Stimulated activated CD8-positive, alpha-beta memory T cell treated with anti-CD3 and anti-CD28 coated beads, Interleukin-12 subunit alpha, Interleukin-12 subunit beta, amount 100 ng/mL, for 24 hours (primary cell): ENCODE results near the gene PRKCQ.

ENCODE experiments used
- DNase-seq: peaks from one replicate; pipeline ENCODE4 v3.0.0-alpha.2; 2020; ENCODE audit errors: extremely low read depth

The PRKCQ gene

DNA sequence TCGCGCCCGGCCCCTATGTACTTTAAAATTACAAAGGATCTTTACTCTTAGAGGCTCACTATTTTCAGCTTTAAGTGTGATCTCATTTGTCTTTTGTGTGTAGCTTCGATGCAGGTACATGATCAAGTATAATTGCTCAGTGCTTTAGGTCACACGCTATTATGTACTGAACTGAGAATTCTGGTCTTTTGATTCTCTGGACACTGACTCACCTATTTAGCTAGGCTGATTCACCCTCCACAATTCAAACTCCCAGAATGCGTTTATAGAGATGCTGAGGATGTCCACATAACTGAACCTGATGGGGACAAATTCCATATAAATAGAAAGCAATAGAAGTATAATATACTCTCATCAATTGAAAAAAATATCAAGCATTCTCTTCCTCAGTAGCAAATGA is 57.8 kb downstream of the PRKCQ start:
- no peak for DNase-seq

DNA sequence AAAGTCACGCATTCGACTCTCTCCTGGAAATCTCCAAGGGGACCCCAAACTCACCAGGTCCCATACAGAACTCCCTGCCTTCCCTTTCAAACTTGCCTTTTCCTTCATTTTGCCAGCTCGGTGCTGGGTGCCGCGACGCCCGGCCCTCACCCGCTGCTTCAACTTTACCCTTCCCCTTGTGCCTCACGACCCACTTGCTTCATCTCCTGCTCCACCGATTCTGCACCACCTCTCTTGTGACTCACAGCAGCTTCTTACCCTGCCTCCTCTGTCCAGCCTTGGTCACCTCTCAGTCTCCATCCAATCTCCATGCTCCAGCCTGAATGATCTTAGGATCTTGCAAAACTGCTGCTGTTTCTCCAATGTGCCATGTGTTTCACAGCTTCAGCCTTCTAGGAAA is 59.9 kb downstream of the PRKCQ start:
- DNase-seq = no peak

DNA sequence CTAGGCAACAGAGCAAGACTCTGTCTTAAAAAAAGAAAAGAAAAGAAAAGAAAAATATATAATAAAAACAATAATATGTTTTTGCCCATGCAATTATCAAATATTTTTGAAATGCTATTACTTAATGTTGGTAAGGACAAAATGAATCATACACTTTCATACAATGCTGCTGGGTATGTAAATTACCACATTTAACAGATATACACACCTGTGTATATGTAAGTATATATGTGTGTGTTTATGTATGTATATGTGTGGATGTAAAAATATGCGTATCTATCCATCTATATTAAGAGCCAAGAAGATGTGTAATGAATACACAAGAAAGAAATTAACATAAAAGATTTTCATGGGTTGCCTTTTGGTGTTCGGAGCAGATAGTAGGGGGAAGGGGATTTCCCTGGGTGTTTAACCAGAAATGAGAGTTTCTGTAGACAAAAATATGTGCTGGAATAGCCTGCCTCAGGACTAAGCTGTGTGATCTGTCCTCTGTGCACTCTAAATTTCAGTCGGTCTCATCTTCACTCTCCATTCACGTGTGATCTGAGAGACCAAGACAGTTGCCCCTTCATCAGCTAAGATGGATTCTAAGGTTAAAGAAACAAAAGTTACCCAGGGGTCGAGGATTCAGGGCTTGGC is 61.2 kb downstream of the PRKCQ start:
- DNase-seq = no peak

DNA sequence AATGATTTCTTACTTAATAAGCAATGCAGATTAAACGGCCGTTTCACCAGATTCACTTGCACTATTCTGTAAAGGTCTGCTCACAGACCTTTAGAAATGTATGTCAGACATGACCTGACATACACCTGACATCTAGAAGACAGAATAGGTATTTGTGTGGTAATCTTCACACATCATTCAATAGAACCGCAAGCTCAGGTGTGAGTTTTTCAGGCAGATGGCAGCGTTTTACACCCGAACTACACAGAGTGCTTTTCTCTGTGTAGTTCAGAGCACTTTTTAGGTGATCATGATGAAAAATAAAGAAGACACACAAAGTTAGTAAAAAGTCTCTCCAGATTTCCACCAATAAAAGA is 63.2 kb downstream of the PRKCQ start:
- no peak for DNase-seq

DNA sequence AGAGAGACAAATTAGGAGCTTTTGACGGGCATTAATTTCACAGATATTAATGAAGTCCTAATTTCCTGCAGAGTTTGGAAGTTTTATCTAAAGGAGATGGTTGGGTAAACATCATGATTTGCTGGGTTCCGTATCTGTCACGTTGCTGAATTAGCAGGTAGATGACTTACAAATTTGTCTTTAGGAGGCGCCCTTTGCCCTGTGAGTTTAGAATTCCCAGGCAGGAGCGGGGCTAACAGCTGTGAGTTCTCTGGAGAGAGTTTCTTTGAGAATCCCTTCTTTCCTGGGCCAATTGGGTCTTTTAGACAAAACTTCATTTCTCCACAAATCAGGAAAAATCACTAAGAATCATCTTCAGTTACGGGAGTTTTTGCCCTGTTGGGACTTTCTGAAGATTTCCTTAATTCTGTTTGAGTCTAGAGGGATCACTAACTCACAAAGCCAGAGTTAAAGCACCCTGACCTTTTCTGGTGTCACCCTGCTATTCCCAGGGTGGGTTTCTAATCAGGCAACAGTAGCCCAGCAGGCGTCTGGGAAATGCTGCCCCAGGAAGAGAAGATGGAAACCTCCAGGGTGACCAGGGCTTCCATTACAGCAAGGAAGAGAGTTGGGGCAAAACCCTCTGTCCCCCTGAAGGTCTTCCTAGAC is 63.7 kb downstream of the PRKCQ start:
- DNase-seq = no peak

DNA sequence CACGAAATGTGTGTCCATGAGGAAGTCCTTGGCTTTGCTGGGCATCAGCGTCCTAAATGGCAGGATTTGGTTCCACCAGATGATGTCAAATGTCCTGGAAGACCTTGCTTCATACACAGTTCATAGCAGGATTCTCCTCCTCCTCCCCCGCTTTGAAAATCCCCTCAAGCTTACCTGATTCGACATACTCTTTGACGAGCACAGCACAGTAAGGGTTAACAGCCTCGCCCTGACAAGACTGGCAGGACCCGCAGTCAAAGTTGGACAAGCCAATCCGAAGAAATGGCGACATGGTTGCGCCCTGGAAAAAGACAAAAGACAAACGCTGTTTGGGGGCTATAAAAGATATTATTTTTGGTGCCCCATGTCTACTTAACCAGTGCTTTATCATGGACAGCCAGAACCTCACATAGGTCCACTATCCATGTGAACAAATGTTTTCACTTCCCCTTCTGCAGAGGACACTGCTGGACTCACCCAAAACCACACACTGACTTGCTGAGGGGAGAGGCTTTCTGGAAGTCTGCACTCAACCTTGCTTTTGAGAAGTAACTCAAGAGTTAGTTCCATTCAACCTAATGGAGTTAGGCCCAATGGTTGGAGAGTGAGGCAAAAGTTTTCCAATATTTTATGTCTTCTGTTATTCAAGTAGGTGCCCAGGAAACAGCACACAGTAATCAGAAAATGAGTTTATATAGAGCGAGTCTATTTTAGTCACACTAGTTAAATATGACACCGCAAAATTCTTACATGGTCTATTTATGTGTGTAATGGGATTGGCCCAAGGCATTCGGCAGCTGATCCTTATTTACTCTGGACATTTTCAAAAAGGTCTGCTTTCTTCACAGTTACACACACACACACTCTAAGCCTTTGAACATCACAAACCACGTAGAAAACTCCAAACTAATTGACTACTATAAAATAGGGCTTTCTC is 65.0 kb downstream of the PRKCQ start:
- no peak for DNase-seq

DNA sequence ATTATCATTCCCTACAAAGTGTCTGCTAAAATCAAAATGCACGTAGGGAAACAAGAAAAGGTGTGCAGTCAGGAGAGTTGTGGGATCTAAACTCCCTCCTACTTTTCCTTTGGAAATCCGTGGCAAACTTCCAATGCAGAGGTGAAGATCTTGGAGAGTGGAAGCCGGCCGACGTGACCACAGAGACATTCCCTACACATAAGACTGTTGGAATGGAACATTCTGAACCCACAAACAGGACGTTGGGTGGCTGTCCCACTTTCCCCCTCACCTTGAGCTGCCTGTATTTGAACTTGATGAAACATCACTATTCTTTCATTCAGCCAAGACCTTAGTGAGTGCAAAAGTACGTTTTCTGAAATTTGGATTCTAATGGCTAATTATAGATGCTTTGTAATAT is 65.9 kb downstream of the PRKCQ start:
- DNase-seq = no peak

DNA sequence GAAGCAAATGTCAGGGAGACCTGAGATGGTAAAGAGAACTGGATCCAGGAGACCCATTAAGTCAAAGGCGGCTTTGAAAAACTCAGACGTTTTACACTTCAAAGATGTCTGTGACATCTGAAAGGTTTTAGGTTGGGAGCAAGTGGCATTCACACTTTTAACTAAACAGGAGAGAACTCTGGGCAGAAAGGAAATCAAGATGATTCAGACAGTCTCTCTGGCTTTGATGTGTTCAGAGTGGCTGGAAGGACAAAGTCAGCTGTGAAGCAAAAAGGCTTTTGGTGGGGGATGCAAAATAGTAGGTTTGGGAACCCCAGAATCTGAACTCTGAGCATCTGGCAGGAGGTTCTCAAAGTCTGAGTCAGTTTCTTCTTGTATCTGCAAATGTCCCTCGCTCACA is 66.6 kb downstream of the PRKCQ start:
- no peak for DNase-seq

DNA sequence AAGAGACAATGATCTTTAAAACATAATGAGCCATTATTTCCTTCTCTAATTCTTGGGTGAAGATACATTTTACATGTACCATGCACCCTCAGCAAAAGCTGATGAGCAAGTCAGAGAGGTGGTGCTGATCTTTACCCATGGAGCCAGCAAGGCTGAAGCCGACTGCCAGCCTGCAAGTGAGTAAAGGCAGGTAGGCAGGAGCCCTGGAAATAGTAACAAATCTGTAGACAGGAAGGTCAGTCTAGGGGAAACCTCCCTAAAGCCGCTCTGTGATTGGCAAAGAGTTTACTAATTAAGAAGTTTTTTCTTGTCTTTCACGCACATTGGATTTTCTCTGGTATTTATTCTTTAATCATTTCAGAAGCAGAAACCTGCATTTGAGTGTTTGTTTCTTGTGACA is 67.9 kb downstream of the PRKCQ start:
- no peak for DNase-seq

DNA sequence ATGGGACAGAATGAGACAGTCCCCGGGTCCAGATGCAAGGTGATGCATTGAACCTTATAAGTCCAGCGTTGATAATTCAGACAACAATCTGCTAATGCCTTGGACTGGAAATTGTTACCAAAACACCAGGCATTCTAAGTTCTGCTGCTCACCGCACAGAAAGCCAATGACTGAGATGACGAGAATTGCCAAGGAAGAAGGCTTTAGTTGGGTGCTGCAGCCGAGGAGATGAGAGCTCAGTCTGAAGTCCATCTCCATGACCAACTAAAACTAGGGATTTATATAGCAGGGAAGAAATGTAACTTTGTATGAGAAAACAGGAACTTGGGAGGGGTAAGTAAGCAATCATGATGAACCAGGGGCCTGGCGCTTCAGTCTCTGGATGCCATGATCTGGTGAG is 68.7 kb downstream of the PRKCQ start:
- DNase-seq = no peak

DNA sequence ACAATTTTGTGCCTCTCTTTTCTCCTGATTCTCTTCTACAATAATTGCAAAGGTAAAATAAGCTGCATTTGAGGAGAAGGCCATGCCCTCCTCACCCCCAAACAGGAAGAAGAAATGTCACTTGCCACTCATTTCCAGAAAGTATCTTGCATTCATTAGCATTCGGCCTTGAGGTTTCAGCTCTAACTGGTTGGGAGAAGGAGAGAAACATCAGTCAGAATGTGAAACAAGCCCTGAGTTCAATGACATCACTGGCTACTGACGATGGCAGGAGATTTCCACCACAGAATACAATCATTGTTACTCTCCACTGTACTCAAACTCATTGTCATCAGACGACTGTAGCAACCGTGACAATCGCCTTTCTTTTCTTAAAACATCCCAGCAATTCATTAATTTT is 72.8 kb downstream of the PRKCQ start:
- no peak for DNase-seq

DNA sequence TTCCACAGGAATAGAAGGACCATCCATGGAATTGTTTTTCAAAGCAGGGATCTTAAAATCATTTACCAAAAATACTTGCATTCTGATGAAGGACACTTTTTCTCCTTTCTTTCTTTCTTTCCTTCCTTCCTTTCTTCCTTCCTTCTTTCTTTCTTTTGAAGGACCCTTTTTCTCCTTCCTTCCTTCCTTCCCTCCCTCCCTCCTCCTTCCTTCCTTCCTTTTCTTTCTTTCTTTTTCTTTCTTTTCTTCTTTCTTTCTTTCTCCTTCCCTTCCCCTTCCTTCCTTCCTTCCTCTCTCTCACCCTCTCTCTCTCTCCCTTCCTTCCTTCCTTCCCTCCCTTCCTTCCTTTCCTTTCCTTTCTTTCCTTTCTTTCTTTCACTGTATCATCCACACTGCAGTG is 74.8 kb downstream of the PRKCQ start:
- no peak for DNase-seq

DNA sequence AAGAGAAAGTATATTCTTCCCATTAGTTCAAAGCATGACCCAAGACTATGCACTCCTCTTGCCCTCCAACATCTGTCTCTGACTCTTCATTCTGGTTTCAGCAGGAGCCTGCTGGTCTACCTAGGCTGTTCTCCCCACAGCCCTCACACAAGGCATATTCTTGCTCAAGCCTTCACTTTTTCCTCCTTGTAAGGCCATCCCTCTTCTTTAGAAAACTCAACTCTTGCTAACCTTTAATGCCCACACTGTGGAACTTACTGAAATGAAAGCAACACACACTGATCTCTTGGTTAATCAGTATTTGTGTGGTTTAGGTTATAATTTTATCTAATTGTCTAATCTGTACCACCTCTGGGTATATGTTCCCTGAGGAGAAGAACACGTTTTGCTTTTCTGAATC is 75.8 kb downstream of the PRKCQ start:
- no peak for DNase-seq

DNA sequence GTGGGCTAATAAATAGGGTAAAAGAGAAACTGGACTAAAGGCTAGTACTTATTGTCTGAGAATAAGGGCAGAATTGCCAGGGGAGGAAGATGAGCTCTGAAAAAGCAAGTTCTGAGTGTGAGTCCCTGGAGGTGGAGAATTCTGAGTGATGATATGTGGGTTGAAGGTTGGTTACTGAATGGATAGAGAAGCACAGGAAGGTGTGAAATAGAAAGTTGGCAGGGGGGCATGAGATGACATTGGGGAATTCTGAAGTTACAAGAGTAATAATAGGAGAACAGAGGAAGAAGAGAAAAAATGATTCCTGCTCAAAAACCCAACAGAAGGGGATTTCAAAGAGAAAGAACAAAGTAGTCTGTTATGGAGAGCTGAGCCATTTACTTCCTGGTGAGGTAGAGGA is 76.9 kb downstream of the PRKCQ start:
- DNase-seq = no peak

DNA sequence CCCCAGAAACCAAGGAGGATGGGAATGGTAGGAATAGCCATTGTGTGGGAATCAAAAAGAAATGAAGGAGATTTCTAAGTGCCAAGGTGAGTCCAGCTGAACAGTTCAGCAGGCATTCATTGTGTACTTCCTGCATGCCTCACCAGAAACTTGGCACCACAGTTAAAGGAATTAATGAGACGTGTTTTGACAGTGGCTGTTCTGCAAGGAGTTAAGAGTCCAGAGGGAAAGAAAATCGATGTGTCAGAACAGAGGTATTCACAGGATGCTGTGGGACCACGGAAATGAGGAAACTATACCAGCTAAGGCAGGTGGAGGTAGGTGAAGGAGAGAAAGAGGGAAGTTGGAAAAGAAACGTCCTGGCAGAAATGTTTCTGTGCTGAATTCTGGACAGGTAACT is 78.1 kb downstream of the PRKCQ start:
- DNase-seq = no peak

DNA sequence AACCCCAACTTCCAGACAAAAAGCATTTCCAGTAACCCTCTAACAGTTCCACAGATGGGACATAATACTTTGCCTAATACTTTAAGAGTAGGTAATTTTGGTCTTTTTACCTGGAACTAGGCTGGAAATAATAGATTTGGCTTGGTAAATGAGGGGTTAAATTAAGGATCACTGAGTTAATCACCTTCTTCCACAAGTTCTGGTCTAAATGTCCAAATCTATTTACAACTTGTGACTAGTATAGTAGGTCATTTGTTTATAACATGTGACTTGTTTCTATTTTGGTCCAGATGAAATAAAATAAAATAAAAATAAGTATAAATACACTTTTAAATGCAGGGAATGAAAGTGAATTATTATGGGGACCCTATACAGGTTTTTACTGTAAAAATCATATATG is 80.1 kb downstream of the PRKCQ start:
- DNase-seq = no peak

DNA sequence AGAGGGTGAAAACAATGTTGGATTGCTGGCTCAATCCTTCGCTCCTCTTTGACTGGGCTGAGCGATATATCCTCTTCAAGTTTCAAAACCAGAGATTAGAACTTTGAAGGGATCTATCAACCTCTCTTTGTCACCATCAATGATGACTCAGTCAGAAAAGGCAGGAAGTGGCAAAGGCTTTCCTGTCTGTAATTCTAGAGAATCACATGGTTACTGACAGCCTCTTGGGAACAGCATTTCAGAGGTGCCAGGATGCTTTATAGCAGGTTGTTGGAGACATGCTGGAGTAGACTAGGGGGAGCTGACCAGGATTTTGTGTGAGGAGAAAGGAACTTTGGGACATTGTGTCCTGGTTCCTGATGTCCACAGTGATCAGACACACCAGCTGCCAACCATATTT is 81.3 kb downstream of the PRKCQ start:
- DNase-seq = no peak

DNA sequence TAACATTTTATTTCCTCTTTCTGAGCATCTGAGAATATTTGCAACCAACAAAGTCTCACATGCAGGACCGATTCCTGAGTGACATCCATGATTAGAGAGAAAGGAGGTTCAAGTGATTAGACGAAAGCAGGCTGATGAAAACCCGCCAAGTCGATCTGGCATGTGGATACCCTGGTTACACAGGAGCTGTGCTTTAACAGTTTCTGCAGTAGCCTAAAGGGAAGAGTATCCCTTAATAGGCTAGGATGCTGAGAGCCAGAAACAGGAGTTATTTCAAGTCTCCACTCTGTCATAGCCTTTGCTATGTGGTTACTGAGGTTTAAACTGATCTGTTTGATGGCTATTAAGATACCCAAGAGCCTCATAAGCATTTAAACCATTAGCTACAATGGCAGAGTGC is 82.5 kb downstream of the PRKCQ start:
- DNase-seq = no peak

DNA sequence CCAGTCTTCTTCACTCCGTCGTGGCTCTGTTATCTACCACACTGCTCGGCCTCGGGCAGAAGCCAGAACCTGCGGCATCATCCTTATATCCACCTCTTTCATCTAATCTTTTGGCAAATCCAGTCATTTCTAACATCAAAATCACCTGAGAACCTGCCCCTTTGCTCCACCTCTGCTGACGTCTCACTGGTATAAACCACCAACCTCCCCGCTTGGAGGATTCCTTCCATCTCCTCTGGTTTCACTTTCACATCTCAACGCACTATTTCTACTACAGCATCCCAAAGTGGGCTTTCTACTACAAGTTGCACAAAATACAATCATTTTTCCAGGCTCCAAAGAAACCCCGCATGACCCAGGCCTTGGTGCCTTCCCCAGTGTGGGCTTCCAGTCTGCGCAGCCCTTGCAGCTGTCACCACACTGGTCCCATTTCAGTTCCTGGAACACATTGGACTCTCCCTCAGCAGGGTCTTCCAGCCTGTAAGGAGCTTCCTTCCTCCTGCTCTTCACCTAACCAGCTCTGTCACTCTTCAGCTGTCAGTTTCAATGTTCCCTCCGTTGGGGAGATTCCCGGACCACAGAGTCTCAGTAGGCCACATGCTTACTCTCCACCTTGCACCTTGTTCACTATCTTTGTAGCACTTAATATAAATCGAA is 85.0 kb downstream of the PRKCQ start:
- no peak for DNase-seq

DNA sequence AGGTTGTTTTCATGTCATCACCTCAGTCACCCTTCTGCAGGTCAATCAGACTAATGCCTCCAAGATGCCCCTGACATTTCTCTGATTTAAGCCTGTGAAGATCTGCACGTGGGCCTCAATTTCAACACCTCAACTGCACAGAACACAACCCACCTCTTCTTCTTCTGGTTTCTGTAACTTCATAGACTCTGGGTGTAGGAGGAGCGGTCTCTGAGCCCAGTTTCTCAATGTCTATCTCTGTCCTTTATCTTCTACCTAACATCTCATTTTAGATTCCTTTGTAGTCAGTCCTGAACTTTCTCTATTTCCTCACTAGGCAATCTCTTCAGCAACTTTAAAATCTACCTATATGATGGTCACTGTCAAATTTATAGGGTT is 85.6 kb downstream of the PRKCQ start:
- no peak for DNase-seq

DNA sequence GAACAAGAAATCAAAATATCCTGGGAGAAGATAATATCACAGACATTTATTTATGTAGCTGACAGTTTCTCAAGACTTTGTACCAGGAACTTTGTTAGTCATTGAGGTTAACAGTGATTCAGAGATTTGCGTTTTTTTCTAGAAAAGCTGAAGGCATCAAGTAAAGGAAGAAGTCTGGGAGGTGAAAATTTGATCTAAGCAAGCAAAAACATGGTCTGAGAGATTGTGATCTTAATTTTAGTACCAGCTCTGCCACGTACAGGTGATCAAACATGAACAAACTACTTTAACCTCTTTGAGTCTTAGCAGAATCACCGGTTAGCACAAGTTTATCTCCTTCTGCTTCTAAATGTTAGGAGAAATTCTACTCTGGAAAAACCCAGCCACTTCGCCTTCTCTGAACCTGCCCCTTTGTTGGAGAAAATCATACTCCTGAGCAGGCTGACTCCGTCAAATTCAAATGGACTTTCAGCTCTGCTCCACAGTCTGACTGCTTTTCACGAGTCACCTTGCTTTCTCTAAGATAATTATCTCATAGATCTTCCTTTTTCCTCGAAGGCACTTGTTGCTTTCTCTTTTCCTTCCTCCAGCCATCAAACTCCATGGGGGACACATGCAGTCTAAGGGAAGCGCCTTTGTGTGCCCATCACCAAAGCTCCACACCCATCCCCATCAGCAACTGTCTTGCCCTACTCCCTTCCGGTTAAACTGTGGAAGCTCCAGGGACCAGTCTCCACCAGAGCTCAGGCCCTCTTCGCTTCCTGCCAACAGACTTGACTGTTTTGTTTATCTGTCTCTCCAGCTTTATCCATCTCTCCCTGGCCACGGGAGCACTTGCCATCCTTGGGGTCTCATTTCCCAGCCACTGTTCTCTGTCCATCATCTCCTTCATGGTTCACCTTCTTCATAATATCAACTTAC is 86.3 kb downstream of the PRKCQ start:
- no peak for DNase-seq

DNA sequence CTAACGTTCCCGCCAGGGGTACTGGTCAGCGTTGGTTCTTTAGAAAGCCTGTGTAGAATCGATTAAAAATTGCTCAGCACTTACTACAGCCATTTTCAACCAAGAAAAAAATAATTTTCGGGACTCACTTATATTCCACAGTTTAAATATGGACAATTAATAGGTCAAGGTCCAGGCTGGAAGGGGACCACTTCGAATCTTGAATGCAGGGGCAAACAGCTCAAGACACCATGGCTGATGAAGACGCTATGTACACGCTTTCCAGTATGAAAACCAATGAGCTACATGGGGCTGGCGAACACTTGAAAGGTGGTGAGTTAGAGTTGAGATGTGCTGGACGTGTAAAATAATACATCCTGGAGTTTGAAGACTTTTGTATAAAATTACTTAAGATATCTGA is 87.2 kb downstream of the PRKCQ start:
- no peak for DNase-seq
